Fibroblast of mammary gland (primary cell): ENCODE measurements around the gene IFNW1.
"Not testable (repeated sequence)": the region's sequence is repeated elsewhere in the genome, so short reads cannot be mapped to it uniquely, and the experiment has no call there.

Source experiments
- DNase-seq: peaks from one replicate; pipeline ENCODE4 v3.0.0-alpha.2; 2010; ENCODE audit warnings: low read depth
- H3K4me3 ChIP-seq: 2 replicates; pipeline ENCODE4 v1.5.1; 2011; ENCODE audit warnings: low read depth, mild to moderate bottlenecking, low read length, moderate library complexity; ENCODE audit not compliant: control insufficient read depth
- CTCF ChIP-seq: conservative IDR thresholded peaks from 2 replicates; pipeline ENCODE4 v1.5.1; 2011; ENCODE audit warnings: low read depth, low read length, inconsistent platforms; ENCODE audit not compliant: control insufficient read depth, insufficient read depth

Gene IFNW1

GRCh38 chr9:21141427-21141882, at the start of gene IFNW1:
TSS of gene IFNW1 (minus strand) at chr9:21141832. CDS start at chr9:21141570, 262 bp downstream.
- DNase-seq: peak; percentile 42
- no peak within 1 kb of the TSS for H3K4me3 ChIP-seq
- TF ChIP-seq CTCF: peak; percentile 41

- DNase-seq: not testable (repeated sequence)
Measured at GRCh38 chr9:21187487-21187886, 45.9 kb upstream of the IFNW1 start, which contains the start of gene IFNA4. TSS of gene IFNA4 (minus strand) at chr9:21187587. CDS start at chr9:21187531, 56 bp downstream.

GRCh38 chr9:21182810-21183736, 41.4 kb upstream of the IFNW1 start:
- TF ChIP-seq CTCF: peak; percentile 54
- H3K4me3 ChIP-seq: not testable (repeated sequence)
- DNase-seq: peak; percentile 15

More at GRCh38 chr9:21187487-21187886, 45.9 kb upstream of the IFNW1 start, which contains the start of gene IFNA4:
- H3K4me3 ChIP-seq: not testable (repeated sequence)

GRCh38 chr9:21174671-21175070, 33.0 kb upstream of the IFNW1 start:
- peak; percentile 50 for DNase-seq
- TF ChIP-seq CTCF: no peak
- no peak overlapping the region for H3K4me3 ChIP-seq

GRCh38 chr9:21172156-21172555, 30.5 kb upstream of the IFNW1 start:
- no peak overlapping the region for H3K4me3 ChIP-seq
- DNase-seq: no peak
- TF ChIP-seq CTCF: no peak

GRCh38 chr9:21171351-21171750, 29.7 kb upstream of the IFNW1 start:
- no peak for TF ChIP-seq CTCF
- DNase-seq: no peak
- no peak overlapping the region for H3K4me3 ChIP-seq

- not testable (repeated sequence) for DNase-seq, H3K4me3 ChIP-seq
Measured at GRCh38 chr9:21166560-21166959, 24.9 kb upstream of the IFNW1 start, which contains the start of gene IFNA21. TSS of gene IFNA21 (minus strand) at chr9:21166660. CDS start at chr9:21166612, 48 bp downstream.

GRCh38 chr9:21165516-21165915, 23.9 kb upstream of the IFNW1 start:
- H3K4me3 ChIP-seq: no peak overlapping the region
- no peak for TF ChIP-seq CTCF
- DNase-seq: no peak
